Stimulated activated CD4-positive, alpha-beta T cell treated with anti-CD3 and anti-CD28 coated beads, Interleukin-1b, Interleukin-23, amount 100 ng/mL, for 48 hours (primary cell): ENCODE measurements around the gene SIL1.
"Not testable (repeated sequence)": the region's sequence is repeated elsewhere in the genome, so short reads cannot be mapped to it uniquely, and the experiment has no call there.

Source experiments
- DNase-seq: peaks from one replicate; pipeline ENCODE4 v3.0.0-alpha.2; 2020

The SIL1 gene

GRCh38 chr5:138935466-138935865 lies 262.7 kb downstream of the SIL1 start:
- no peak for DNase-seq

- no peak for DNase-seq
Measured at GRCh38 chr5:138934971-138935370, 263.2 kb downstream of the SIL1 start.

GRCh38 chr5:138933522-138934290 lies 264.5 kb downstream of the SIL1 start:
- no peak for DNase-seq

GRCh38 chr5:138932171-138932810 lies 265.9 kb downstream of the SIL1 start:
- no peak for DNase-seq

- no peak for DNase-seq
Measured at GRCh38 chr5:138930371-138931097, 267.6 kb downstream of the SIL1 start.

GRCh38 chr5:138929571-138929955 lies 268.6 kb downstream of the SIL1 start:
- DNase-seq, result no peak

GRCh38 chr5:138927979-138928378 lies 270.2 kb downstream of the SIL1 start:
- DNase-seq, result no peak

- DNase-seq, result no peak
Measured at GRCh38 chr5:138927544-138927943, 270.6 kb downstream of the SIL1 start.

- no peak for DNase-seq
Measured at GRCh38 chr5:138926688-138927448, 271.3 kb downstream of the SIL1 start.

GRCh38 chr5:138926257-138926656 lies 271.9 kb downstream of the SIL1 start:
- DNase-seq, result no peak

GRCh38 chr5:138925090-138925635 lies 273.0 kb downstream of the SIL1 start:
- no peak for DNase-seq

GRCh38 chr5:138922494-138922893 lies 275.7 kb downstream of the SIL1 start:
- no peak for DNase-seq

GRCh38 chr5:138921362-138921761 lies 276.8 kb downstream of the SIL1 start:
- not testable (repeated sequence) for DNase-seq

- DNase-seq, result no peak
Measured at GRCh38 chr5:138920181-138920580, 278.0 kb downstream of the SIL1 start.

- no peak for DNase-seq
Measured at GRCh38 chr5:138918686-138919085, 279.5 kb downstream of the SIL1 start.

- DNase-seq, result no peak
Measured at GRCh38 chr5:138914338-138914737, 283.8 kb downstream of the SIL1 start.

- DNase-seq, result no peak
Measured at GRCh38 chr5:138913773-138914172, 284.4 kb downstream of the SIL1 start.

- no peak for DNase-seq
Measured at GRCh38 chr5:138912093-138912492, 286.1 kb downstream of the SIL1 start.

GRCh38 chr5:138911441-138911840 lies 286.7 kb downstream of the SIL1 start:
- DNase-seq, result no peak

GRCh38 chr5:138910546-138911185 lies 287.5 kb downstream of the SIL1 start:
- no peak for DNase-seq

GRCh38 chr5:138909734-138910133 lies 288.4 kb downstream of the SIL1 start:
- no peak for DNase-seq

GRCh38 chr5:138905541-138905940 lies 292.6 kb downstream of the SIL1 start:
- DNase-seq, result no peak
